ENCODE data around the gene KIF2A.

DNA sequence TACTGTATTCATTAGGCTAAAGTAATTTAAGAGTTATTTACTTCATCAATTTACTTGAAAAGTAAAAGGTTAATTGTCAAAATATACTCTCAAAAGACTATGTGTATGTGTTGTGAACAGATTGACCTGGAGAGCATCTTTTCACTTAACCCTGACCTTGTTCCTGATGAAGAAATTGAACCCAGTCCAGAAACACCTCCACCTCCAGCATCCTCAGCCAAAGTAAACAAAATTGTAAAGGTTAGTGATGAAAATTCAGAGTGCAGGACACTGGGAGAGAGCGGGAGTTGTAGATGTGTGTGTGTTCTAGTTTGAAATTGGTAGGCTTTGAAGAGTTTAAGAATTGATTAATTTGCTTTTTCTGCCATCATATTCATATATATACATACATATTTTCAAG is 41.9 kb downstream of the KIF2A start:
- TF ChIP-seq, protein P1, sequence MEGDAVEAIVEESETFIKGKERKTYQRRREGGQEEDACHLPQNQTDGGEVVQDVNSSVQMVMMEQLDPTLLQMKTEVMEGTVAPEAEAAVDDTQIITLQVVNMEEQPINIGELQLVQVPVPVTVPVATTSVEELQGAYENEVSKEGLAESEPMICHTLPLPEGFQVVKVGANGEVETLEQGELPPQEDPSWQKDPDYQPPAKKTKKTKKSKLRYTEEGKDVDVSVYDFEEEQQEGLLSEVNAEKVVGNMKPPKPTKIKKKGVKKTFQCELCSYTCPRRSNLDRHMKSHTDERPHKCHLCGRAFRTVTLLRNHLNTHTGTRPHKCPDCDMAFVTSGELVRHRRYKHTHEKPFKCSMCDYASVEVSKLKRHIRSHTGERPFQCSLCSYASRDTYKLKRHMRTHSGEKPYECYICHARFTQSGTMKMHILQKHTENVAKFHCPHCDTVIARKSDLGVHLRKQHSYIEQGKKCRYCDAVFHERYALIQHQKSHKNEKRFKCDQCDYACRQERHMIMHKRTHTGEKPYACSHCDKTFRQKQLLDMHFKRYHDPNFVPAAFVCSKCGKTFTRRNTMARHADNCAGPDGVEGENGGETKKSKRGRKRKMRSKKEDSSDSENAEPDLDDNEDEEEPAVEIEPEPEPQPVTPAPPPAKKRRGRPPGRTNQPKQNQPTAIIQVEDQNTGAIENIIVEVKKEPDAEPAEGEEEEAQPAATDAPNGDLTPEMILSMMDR (optimal IDR thresholded peaks at IDR 0.05 in 1 of 3, IDR thresholded peaks at IDR 0.05 in 1 of 3, conservative IDR thresholded peaks at IDR 0.05 in 1 of 3; ENCODE audit: extremely low read depth in 1 of 3, insufficient read depth in 2 of 3, low read length in 3 of 3): no peak
- TF ChIP-seq EZH2 (IDR thresholded peaks at IDR 0.05; ENCODE audit: low read length): no peak
